IMR-90 (cell line): ENCODE measurements around the gene FBXL13. TPM values are rescaled to one million over a fixed set of nuclear protein-coding genes. Genes with fewer than 3 reads are reported as not detected.

ENCODE experiments used
- ATAC-seq: fragments of 200-7000 bp; cut with Tn5 transposase; 2 replicates; pipeline ENCODE4 v1.9.1; 2020; ENCODE audit warnings: low read depth, mild to moderate bottlenecking, moderate library complexity
- BruUV-seq: library from RNA; stranded (reverse); fragments of 400-500 nt; replicated peaks from 2 replicates; lab custom pipeline; 2021; lab: Mats Ljungman, UMichigan
- CTCF ChIA-PET: fragments of 300-600 bp; formaldehyde crosslinking; extraction: SDS; loops from one replicate; lab custom pipeline; 2021; ENCODE audit warnings: antibody characterized with exemption; lab: Yijun Ruan, JAX
- POLR2A ChIA-PET: fragments of 300-600 bp; sonication (Branson Sonifier 250); formaldehyde crosslinking; loops from one replicate; lab custom pipeline; 2022; ENCODE audit warnings: antibody characterized with exemption; ENCODE audit not compliant: unreplicated experiment; lab: Charles Lee
- DNase-seq: peaks from one replicate; pipeline ENCODE4 v3.0.0; 2013
- H2AFZ ChIP-seq: replicated peaks from 2 replicates; pipeline ENCODE3; 2013; ENCODE audit warnings: low read length, mild to moderate bottlenecking; ENCODE audit not compliant: poor library complexity
- H2AK5ac ChIP-seq: 2 replicates; pipeline ENCODE4 v1.6.1; 2013; ENCODE audit warnings: low read depth, low read length, inconsistent platforms
- H2AK9ac ChIP-seq: replicated peaks from 2 replicates; pipeline ENCODE3; 2013; ENCODE audit warnings: mild to moderate bottlenecking, low read depth, low read length, moderate library complexity; ENCODE audit not compliant: poor library complexity
- H2BK120ac ChIP-seq: 2 replicates; pipeline ENCODE4 v1.6.1; 2013; ENCODE audit warnings: low read depth, low read length, inconsistent platforms
- H2BK15ac ChIP-seq: 3 replicates; pipeline ENCODE4 v1.6.1; 2013; ENCODE audit warnings: low read depth, low read length, inconsistent platforms
- H2BK20ac ChIP-seq: 2 replicates; pipeline ENCODE4 v1.6.1; 2013; ENCODE audit warnings: low read depth, mild to moderate bottlenecking, inconsistent platforms, low read length, moderate library complexity
- H2BK5ac ChIP-seq: 2 replicates; pipeline ENCODE4 v1.6.1; 2013; ENCODE audit warnings: mild to moderate bottlenecking, low read depth, low read length, inconsistent platforms; ENCODE audit not compliant: poor library complexity, severe bottlenecking
- H3K14ac ChIP-seq: replicated peaks from 2 replicates; pipeline ENCODE4 v1.6.1; 2013; ENCODE audit warnings: low read depth, low read length, inconsistent platforms
- H3K18ac ChIP-seq: 2 replicates; pipeline ENCODE4 v1.6.1; 2013; ENCODE audit warnings: low read depth, low read length, control low read depth
- H3K23ac ChIP-seq: 2 replicates; pipeline ENCODE4 v1.6.1; 2013; ENCODE audit warnings: low read depth, low read length, inconsistent platforms
- H3K27ac ChIP-seq: 2 replicates; pipeline ENCODE4 v1.5.1; 2013; ENCODE audit warnings: mild to moderate bottlenecking, control low read depth, low read length; ENCODE audit not compliant: insufficient read depth
- H3K27me3 ChIP-seq: 2 replicates; pipeline ENCODE4 v1.6.1; 2013; ENCODE audit warnings: low read length; ENCODE audit not compliant: control insufficient read depth, insufficient read depth
- H3K36me3 ChIP-seq: 2 replicates; pipeline ENCODE4 v1.6.1; 2013; ENCODE audit warnings: low read length, mixed read lengths; ENCODE audit not compliant: control insufficient read depth, insufficient read depth
- H3K4ac ChIP-seq: 2 replicates; pipeline ENCODE4 v1.6.1; 2013; ENCODE audit warnings: low read depth, low read length, inconsistent platforms
- H3K4me1 ChIP-seq: 2 replicates; pipeline ENCODE4 v1.6.1; 2013; ENCODE audit warnings: low read length, mixed read lengths; ENCODE audit not compliant: control insufficient read depth, insufficient read depth
- H3K4me2 ChIP-seq: 2 replicates; pipeline ENCODE4 v1.6.1; 2013; ENCODE audit warnings: low read depth, mild to moderate bottlenecking, control low read depth, low read length, moderate library complexity
- H3K4me3 ChIP-seq: 2 replicates; pipeline ENCODE4 v1.5.1; 2013; ENCODE audit warnings: low read depth, mild to moderate bottlenecking, control low read depth, low read length, moderate library complexity; ENCODE audit not compliant: insufficient read depth
- H3K56ac ChIP-seq: 2 replicates; pipeline ENCODE4 v1.6.1; 2013; ENCODE audit warnings: low read length, inconsistent platforms; ENCODE audit not compliant: insufficient read depth; ENCODE audit errors: extremely low read depth
- H3K79me1 ChIP-seq, 2 experiments: 2 replicates each; pipeline ENCODE4 v1.6.1; 2013; ENCODE audit warnings: low read length in 2 of 2, inconsistent platforms in 1 of 2, low read depth in 1 of 2
- H3K9ac ChIP-seq: 2 replicates; pipeline ENCODE4 v1.6.1; 2013; ENCODE audit warnings: low read depth, low read length, control low read depth
- H3K9me1 ChIP-seq: 2 replicates; pipeline ENCODE4 v1.6.1; 2013; ENCODE audit warnings: low read length, inconsistent platforms; ENCODE audit not compliant: insufficient read depth
- H3K9me3 ChIP-seq: 2 replicates; pipeline ENCODE4 v1.6.1; 2013; ENCODE audit warnings: low read length; ENCODE audit not compliant: control insufficient read depth, insufficient read depth
- H4K20me1 ChIP-seq: 2 replicates; pipeline ENCODE4 v1.6.1; 2013; ENCODE audit warnings: low read length, inconsistent platforms; ENCODE audit not compliant: insufficient read depth
- H4K5ac ChIP-seq: 2 replicates; pipeline ENCODE4 v1.6.1; 2013; ENCODE audit warnings: mild to moderate bottlenecking, low read depth, low read length, control low read depth
- H4K8ac ChIP-seq, 2 experiments: 2 replicates each; pipeline ENCODE4 v1.6.1; 2013; ENCODE audit warnings: low read depth in 2 of 2, low read length in 2 of 2, control low read depth in 1 of 2, inconsistent platforms in 1 of 2
- H4K91ac ChIP-seq: 2 replicates; pipeline ENCODE4 v1.6.1; 2013; ENCODE audit warnings: low read depth, low read length, inconsistent platforms; ENCODE audit not compliant: insufficient read depth
- BHLHE40 ChIP-seq: fragments of 150-350 bp; IDR thresholded peaks from 2 replicates; pipeline ENCODE4 v1.6.1; 2016; ENCODE audit warnings: mild to moderate bottlenecking, low read depth, low read length
- CEBPB ChIP-seq: IDR thresholded peaks from 2 replicates; pipeline ENCODE4 v1.6.1; 2012; ENCODE audit warnings: low read depth, low read length, improper control_type of control experiment
- CHD1 ChIP-seq: IDR thresholded peaks from 2 replicates; pipeline ENCODE4 v1.6.1; 2012; ENCODE audit warnings: low read depth, low read length, improper control_type of control experiment
- CTCF ChIP-seq: conservative IDR thresholded peaks from 2 replicates; pipeline ENCODE4 v1.5.1; 2012; ENCODE audit warnings: mild to moderate bottlenecking, low read depth, low read length, improper control_type of control experiment
- FOS ChIP-seq: fragments of 150-350 bp; IDR thresholded peaks from 2 replicates; pipeline ENCODE4 v1.6.1; 2016; ENCODE audit warnings: low read depth, low read length
- MAFK ChIP-seq: IDR thresholded peaks from 2 replicates; pipeline ENCODE4 v1.6.1; 2012; ENCODE audit warnings: low read depth, low read length, improper control_type of control experiment
- MAZ ChIP-seq: IDR thresholded peaks from 2 replicates; pipeline ENCODE4 v1.6.1; 2012; ENCODE audit warnings: low read depth, mild to moderate bottlenecking, low read length, improper control_type of control experiment, moderate library complexity, borderline replicate concordance
- MXI1 ChIP-seq: IDR thresholded peaks from 2 replicates; pipeline ENCODE4 v1.6.1; 2012; ENCODE audit warnings: low read depth, mild to moderate bottlenecking, low read length, moderate library complexity, borderline replicate concordance
- NFE2L2 ChIP-seq: fragments of 150-350 bp; IDR thresholded peaks from 2 replicates; pipeline ENCODE4 v1.6.1; 2016; ENCODE audit warnings: low read depth, mild to moderate bottlenecking, low read length
- POLR2A ChIP-seq: IDR thresholded peaks from 2 replicates; pipeline ENCODE4 v1.6.1; 2012; ENCODE audit warnings: mild to moderate bottlenecking, low read depth, low read length
- RAD21 ChIP-seq: IDR thresholded peaks from 2 replicates; pipeline ENCODE4 v1.6.1; 2012; ENCODE audit warnings: low read length, improper control_type of control experiment
- RCOR1 ChIP-seq: IDR thresholded peaks from 2 replicates; pipeline ENCODE4 v1.6.1; 2012; ENCODE audit warnings: mild to moderate bottlenecking, low read length, improper control_type of control experiment; ENCODE audit not compliant: insufficient replicate concordance
- RFX5 ChIP-seq: IDR thresholded peaks from 2 replicates; pipeline ENCODE4 v1.8.0; 2012; ENCODE audit warnings: low read depth, mild to moderate bottlenecking, low read length, moderate library complexity
- SMC3 ChIP-seq: fragments of 150-350 bp; IDR thresholded peaks from 2 replicates; pipeline ENCODE4 v1.6.1; 2016; ENCODE audit warnings: low read depth, mild to moderate bottlenecking, antibody characterized with exemption, low read length, moderate library complexity
- WGBS, 2 experiments: methylation state at CpG; one replicate each; pipeline versions ENCODE4 v1.1.5 to v1.1.7; 2013; ENCODE audit warnings: missing lambda C conversion rate in 2 of 2; ENCODE audit not compliant: insufficient read length in 1 of 2; ENCODE audit errors: extremely low coverage in 2 of 2; 5-methylcytosine and 5-hydroxymethylcytosine counted together
- dilution Hi-C: fragments of 300-500 bp; cut with HindIII; formaldehyde crosslinking; loops from one replicate; pipeline ENCODE4 v1.14.3; 2018; ENCODE audit warnings: low sequenced_read_pairs; ENCODE audit not compliant: unreplicated experiment
- in situ Hi-C: fragments of 300-500 bp; cut with MboI; formaldehyde crosslinking; loops from 3 replicates; pipeline ENCODE4 v1.14.3; 2019; ENCODE audit warnings: low sequenced_read_pairs, inconsistent platforms, mixed read lengths
- intact Hi-C: fragments of 100-400 bp; cut with micrococcal nuclease; formaldehyde crosslinking; loops from 2 replicates; pipeline ENCODE4 v1.10.0; 2022
- polyA plus RNA-seq, 3 experiments: library from polyadenylated mRNA; depleted of rRNA; stranded (reverse); fragments of >200 nt; gene quantifications; 2 replicates each; pipeline ENCODE4 v1.2.3, GENCODE V29; 2012; ENCODE audit warnings: low replicate concordance in 1 of 3
- total RNA-seq: library from RNA; depleted of rRNA; stranded (reverse); fragments of >200 nt; gene quantifications from 2 replicates; pipeline ENCODE4 v1.2.3, GENCODE V29; 2012
- TF ChIP-seq, protein P1 (sequence below): fragments of 150-350 bp; IDR thresholded peaks from 2 replicates; pipeline ENCODE4 v1.6.1; 2016; ENCODE audit warnings: low read depth, mild to moderate bottlenecking, low read length, moderate library complexity, borderline replicate concordance
- TF ChIP-seq, protein P2 (sequence below): fragments of 150-350 bp; IDR thresholded peaks from 2 replicates; pipeline ENCODE4 v1.6.1; 2017; ENCODE audit warnings: mild to moderate bottlenecking, antibody characterized with exemption, low read length, low read depth

FBXL13 gene
- total and polyA plus RNA-seq, 2 of the 4 experiments (the other 2 are of a cell fraction): 0.24 to 0.36 TPM

DNA sequence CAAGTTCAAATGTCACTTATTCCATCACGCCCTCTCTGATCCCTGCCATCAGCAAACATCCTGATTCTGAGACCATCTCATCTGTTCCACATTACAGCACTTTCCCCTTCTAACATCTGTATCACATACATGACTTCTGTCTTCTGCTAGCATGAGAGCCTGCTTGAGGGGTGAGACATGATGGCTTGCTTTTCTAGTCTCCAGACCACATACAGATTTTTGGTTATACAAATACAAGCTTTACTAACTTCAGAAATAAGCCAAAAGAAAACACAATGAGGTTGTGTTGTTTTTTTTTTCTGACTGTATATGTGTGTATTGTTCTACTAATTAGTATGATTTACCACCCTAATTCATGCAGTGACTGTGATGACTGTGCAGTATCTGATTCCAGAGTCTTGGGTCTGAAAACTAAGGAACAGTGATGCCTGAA, 40.0 kb upstream of the FBXL13 start:
- BruUV-seq: no TSS peak
- Histone ChIP-seq H3K79me1 (no peaks in the 10 kb centered on the region), H2BK20ac (no peak overlapping the region; the same call in 1 of the 2 replicates), H3K4me1 (no peaks in the 10 kb centered on the region), H3K4ac (no peak overlapping the region), H2BK15ac (no peak overlapping the region), H3K14ac (no peak overlapping the region), H4K20me1 (no peaks in the 10 kb centered on the region), H3K56ac (no peak overlapping the region), H2AFZ (no peak overlapping the region), H4K8ac (no peak overlapping the region), H3K4me2 (no peak overlapping the region), H2AK9ac (no peak overlapping the region), H3K27ac (no peak overlapping the region), H2BK5ac (no peak overlapping the region), H3K9me1 (peaks cover 4% of the 10 kb centered on the region; the same call in 1 of the 2 replicates), H3K9me3 (no peaks in the 10 kb centered on the region), H3K4me3 (no peak overlapping the region), H3K9ac (no peak overlapping the region), H2AK5ac (no peak overlapping the region), H3K36me3 (peaks cover under 1% of the 10 kb centered on the region; the same call in 1 of the 2 replicates), H3K27me3 (no peaks in the 10 kb centered on the region), H3K18ac (no peak overlapping the region), H4K91ac (no peak overlapping the region), H3K23ac (no peak overlapping the region), H2BK120ac (no peak overlapping the region), H4K5ac (no peak overlapping the region)
- dilution Hi-C loops: no loop called here
- ATAC-seq (no peak), DNase-seq (no peak)
- no CpG with 5 or more reads among the region's 1 CpG for WGBS, 2 experiments
- TF ChIP-seq NFE2L2 (no peak), RAD21 (no peak), CHD1 (no peak), CEBPB (no peak), CTCF (no peak), FOS (no peak), MAZ (no peak), MAFK (no peak), MXI1 (no peak), POLR2A (no peak), RCOR1 (no peak), BHLHE40 (no peak), RFX5 (no peak), SMC3 (no peak)
- TF ChIP-seq, protein P1, sequence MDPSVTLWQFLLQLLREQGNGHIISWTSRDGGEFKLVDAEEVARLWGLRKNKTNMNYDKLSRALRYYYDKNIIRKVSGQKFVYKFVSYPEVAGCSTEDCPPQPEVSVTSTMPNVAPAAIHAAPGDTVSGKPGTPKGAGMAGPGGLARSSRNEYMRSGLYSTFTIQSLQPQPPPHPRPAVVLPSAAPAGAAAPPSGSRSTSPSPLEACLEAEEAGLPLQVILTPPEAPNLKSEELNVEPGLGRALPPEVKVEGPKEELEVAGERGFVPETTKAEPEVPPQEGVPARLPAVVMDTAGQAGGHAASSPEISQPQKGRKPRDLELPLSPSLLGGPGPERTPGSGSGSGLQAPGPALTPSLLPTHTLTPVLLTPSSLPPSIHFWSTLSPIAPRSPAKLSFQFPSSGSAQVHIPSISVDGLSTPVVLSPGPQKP: no peak
- TF ChIP-seq, protein P2, sequence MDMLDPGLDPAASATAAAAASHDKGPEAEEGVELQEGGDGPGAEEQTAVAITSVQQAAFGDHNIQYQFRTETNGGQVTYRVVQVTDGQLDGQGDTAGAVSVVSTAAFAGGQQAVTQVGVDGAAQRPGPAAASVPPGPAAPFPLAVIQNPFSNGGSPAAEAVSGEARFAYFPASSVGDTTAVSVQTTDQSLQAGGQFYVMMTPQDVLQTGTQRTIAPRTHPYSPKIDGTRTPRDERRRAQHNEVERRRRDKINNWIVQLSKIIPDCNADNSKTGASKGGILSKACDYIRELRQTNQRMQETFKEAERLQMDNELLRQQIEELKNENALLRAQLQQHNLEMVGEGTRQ: no peak
- in situ Hi-C loops: no loop called here
- intact Hi-C loops: loop anchor here (10.0 kb wide), 1 partner anchor 180 kb away; the partner anchor contains the start of gene PMPCB
- POLR2A ChIA-PET: no interaction called here
- CTCF ChIA-PET: no interaction called here
